GM19397 (cell line): ENCODE measurements around the gene IRF2BP2.

Experiments used
- ATAC-seq: cut with Tn5 transposase; IDR thresholded peaks from one replicate; pipeline ENCODE4 v1.9.1; 2021; ENCODE audit warnings: mild to moderate bottlenecking, moderate library complexity; ENCODE audit not compliant: unreplicated experiment

Gene IRF2BP2

GRCh38 chr1:234614081-234614489, 4.1 kb upstream of the IRF2BP2 start:
- no peak for ATAC-seq

- ATAC-seq: no peak
Observed at GRCh38 chr1:234613128-234613875, 3.3 kb upstream of the IRF2BP2 start.

GRCh38 chr1:234612352-234613127, 2.6 kb upstream of the IRF2BP2 start:
- ATAC-seq: no peak

GRCh38 chr1:234611847-234612351, 1.9 kb upstream of the IRF2BP2 start:
- ATAC-seq: no peak

DNA sequence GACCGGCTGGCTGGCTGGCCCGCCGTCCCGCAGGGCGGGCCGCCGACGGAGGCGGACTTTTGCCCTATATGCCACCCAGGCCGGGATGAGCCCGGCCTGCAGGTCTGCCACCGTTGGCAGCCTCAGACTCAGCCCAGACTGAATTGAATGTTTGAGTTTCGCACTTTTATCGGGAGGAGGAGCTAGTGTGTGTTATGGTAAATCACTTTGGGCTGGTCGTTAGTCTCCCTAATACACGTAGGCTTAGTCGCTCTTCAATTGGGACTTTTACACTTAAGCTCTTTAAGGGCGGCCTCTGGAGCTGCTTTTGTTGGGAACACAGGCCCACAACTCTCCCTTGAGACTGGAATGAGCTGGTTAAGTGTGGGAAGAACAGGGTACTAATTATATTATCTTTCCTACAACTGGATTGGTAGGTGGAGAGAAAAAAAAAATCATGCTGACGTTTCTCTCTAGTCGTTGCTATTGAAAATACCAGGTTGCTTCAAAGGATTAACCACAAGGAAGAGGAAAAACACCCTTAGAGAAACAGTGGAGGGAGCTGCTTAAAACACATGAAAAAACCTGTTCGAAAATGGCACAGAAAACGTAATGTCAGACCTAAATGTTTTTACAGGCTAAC, 1.4 kb upstream of the IRF2BP2 start:
- ATAC-seq: peak; percentile 15

DNA sequence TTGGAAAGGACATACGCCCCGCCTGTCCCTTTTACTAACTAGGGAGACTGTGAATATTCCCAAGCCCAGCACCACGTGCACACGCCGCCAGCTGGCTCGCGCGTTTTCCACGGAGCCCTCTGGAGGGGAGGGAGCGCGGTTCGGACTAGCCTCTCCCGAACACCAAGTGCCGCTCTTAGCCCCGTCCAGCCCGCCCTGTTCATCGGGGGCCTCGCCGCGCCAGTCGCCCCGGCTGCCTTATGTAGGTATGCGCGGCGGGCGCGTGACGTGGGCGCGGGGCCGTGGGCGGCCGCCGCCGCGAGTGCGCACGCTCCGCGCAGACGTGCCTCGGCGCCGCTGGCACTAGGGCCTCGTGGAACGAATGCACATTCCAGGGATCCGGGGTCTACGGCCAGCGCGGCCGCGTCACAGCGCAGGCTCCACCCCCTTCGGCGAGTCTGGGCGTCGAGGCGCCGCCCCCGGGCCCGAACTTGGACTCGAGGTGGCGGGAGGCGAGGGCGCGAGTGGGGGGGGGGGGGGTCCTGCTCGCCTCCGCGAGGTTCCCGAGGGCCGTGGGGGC, 767 bp upstream of the IRF2BP2 start:
- ATAC-seq: peak; percentile 43

GRCh38 chr1:234609691-234610042, 311 bp downstream of the IRF2BP2 start:
- no peak for ATAC-seq

GRCh38 chr1:234608911-234609690, 877 bp downstream of the IRF2BP2 start:
- ATAC-seq: no peak

DNA sequence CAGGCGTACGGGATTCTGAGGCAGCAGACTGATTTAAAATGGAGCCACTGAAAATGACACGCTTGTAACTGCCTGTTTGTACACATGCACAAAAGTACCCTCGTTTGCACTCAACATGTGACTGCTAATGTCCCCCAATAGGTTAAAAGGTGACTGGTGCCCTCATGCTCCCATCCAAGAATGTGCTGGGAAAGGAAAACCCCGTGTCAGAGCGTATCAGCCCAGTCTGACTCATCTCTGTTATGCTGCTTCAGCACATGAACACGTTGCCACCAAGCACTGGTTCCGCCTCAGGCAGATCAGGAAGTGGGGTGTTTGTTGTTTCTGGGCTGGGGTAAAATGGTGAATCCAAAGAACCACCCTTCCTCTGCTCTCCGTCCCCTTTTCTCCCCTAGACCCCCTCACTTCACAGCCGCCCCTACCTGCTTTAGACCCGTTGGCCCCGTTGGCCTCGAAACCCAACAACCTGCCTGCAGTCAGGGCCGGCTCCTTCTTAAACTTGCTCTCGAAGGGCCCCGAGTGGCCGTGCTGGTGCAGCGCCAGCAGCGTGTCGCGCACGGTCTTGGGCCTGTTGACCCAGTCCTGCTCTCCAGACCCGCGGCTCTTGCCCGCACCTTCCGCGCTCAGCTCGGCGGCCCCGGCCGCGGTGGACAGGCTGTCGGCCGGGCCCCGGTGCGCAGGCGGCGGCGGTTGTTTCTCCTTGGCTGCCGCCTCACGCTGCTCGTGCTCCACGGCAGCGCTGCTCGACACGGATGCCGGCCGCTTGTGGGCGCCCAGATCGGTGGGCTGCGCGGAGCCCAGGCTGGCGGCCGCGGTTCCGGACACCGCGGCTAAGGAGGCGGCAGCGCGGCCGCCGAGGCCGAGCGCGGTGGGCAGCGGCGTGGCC, 1.7 kb downstream of the IRF2BP2 start:
- no peak for ATAC-seq

- no peak for ATAC-seq
Observed at GRCh38 chr1:234607109-234608024, 2.6 kb downstream of the IRF2BP2 start.

DNA sequence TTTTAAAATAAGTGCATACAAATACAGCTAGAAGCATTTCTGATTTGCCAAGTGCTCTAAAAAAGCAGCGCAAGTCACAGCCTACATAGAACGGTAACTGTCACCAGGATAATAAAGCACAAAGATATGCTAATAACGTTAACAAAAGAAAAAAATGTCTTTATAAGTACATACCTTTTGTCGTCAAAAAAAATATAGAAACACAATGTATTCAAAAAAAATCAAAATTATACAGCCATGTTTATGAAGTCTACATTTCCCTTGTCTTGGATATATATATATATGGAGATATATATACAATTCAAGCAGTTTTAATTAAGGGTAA, 3.2 kb downstream of the IRF2BP2 start:
- ATAC-seq: no peak

GRCh38 chr1:234605983-234606783, 3.8 kb downstream of the IRF2BP2 start:
- ATAC-seq: no peak

DNA sequence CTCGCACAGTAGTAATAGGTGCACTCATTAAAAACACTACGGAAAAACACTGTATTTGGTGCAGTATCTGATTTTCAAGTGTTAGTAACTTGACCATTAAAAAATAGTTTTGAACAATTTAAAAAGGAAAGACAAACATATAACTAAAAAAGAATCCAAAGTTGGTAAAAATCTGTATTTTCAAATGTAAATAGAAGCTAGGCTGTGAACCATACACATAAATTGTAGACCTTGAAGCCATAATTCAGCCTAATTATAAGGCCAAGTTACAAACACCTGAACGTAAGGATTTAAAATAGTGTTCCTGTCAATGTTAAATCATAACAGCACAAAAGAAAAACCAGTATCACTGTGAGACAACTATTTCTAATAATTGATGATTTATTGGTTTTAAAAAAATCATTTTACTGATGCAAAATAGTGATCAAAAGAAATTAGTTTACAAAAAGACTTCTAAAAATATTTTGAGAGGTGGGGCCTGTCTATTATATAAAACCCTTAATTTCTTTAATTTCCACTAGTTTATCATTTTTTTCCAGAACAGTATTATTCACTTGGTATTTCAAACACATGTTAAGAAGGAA, 4.5 kb downstream of the IRF2BP2 start:
- no peak for ATAC-seq

DNA sequence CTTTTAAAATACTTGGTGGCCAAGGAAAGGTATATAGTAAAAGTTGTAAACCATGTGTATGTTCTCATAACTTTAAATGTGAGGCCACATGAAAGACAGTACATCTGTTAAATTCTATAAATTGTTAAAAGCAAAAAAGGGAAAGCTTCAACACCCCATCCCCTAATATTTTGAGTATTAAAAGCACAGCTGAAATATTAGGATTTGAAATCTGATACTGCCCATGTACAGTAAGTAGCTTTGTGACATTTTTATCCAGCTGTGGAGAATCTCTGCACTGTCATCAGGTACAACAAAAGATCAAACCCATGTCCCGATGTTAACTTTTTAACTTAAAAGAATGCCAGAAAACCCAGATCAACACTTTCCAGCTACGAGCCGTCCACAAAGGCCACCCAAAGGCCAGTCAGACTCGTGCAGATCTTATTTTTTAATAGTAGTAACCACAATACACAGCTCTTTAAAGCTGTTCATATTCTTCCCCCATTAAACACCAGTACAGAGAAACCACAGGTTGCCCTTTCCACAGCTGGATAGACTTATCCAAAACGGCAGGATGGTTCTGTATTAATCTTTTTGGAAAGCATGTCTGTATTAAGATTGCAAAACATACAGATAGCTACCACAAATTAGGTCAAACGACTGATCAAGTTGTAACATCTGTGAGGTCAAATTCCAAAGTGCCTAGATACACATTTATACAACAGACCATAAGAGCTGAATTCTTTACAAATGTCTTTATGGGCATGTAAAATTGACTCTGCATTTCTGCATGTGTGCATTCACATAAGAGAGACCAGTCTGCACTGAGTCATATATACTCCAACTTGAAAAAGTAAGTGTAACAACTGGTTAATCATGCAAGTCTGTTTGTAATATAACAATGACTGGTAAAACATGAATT, 5.2 kb downstream of the IRF2BP2 start:
- ATAC-seq: no peak

- ATAC-seq: no peak
Observed at GRCh38 chr1:234603221-234604204, 6.5 kb downstream of the IRF2BP2 start.
